ENCODE measurements around the gene CT45A7.
"Not testable (repeated sequence)": the region's sequence is repeated elsewhere in the genome, so short reads cannot be mapped to it uniquely, and the experiment has no call there.

- TF ChIP-seq EZH2phosphoT487 (IDR thresholded peaks at IDR 0.05; ENCODE audit: low read depth, severe bottlenecking, unreplicated experiment); EZH2 (IDR thresholded peaks at IDR 0.05; ENCODE audit: borderline replicate concordance); CTCF (IDR thresholded peaks at IDR 0.05; ENCODE audit: poor library complexity): not testable (repeated sequence)
Observed at GRCh38 chrX:135785403-135785802, 51.7 kb downstream of the CT45A7 start, which contains the start of gene CT45A5.

All from hepatocyte (in vitro differentiated cells).